Panc1 (cell line): ENCODE measurements around the gene CILP2.

Experiments
- POLR2AphosphoS5 ChIP-seq: IDR thresholded peaks from 2 replicates; pipeline ENCODE4 v1.6.1; 2012; ENCODE audit warnings: mild to moderate bottlenecking, low read depth, low read length, moderate library complexity
- SIN3A ChIP-seq: IDR thresholded peaks from 2 replicates; pipeline ENCODE4 v1.6.1; 2012; ENCODE audit warnings: low read depth, mild to moderate bottlenecking, low read length, moderate library complexity, borderline replicate concordance; ENCODE audit not compliant: insufficient read depth
- TF ChIP-seq, protein P1 (sequence below): fragments of 450-650 bp; IDR thresholded peaks from 2 replicates; pipeline ENCODE4 v1.5.1; 2017; ENCODE audit warnings: mild to moderate bottlenecking
- TF ChIP-seq, protein P2 (sequence below), 2 experiments: IDR thresholded peaks; 2 replicates each; pipeline ENCODE4 v1.6.1; 2011 to 2012; ENCODE audit warnings: low read depth in 2 of 2, control low read depth in 1 of 2, low read length in 1 of 2, mild to moderate bottlenecking in 1 of 2, moderate library complexity in 1 of 2; ENCODE audit not compliant: insufficient read depth in 1 of 2

DNA sequence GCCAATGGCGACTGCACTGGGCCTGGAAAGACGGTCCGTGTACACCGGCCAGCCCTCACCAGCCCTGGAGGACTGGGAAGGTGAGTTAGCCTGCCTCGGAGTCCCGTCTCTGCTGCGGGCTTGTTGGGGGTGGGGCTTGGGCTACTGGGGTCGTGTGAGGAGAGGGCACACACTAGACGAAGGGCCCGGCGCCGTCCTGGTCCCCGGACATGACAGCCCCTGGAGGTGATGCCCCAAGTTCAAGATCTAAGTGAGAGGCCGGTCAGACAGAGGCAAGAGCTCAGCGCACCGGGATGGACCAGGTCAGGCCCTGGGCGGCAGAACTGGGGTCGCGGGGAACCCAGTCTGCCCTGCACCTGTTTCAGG lies 1.6 kb downstream of the CILP2 start:
- TF ChIP-seq, protein P1, sequence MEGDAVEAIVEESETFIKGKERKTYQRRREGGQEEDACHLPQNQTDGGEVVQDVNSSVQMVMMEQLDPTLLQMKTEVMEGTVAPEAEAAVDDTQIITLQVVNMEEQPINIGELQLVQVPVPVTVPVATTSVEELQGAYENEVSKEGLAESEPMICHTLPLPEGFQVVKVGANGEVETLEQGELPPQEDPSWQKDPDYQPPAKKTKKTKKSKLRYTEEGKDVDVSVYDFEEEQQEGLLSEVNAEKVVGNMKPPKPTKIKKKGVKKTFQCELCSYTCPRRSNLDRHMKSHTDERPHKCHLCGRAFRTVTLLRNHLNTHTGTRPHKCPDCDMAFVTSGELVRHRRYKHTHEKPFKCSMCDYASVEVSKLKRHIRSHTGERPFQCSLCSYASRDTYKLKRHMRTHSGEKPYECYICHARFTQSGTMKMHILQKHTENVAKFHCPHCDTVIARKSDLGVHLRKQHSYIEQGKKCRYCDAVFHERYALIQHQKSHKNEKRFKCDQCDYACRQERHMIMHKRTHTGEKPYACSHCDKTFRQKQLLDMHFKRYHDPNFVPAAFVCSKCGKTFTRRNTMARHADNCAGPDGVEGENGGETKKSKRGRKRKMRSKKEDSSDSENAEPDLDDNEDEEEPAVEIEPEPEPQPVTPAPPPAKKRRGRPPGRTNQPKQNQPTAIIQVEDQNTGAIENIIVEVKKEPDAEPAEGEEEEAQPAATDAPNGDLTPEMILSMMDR: no peak
- TF ChIP-seq POLR2AphosphoS5 (no peak), SIN3A (no peak)
- TF ChIP-seq, protein P2, sequence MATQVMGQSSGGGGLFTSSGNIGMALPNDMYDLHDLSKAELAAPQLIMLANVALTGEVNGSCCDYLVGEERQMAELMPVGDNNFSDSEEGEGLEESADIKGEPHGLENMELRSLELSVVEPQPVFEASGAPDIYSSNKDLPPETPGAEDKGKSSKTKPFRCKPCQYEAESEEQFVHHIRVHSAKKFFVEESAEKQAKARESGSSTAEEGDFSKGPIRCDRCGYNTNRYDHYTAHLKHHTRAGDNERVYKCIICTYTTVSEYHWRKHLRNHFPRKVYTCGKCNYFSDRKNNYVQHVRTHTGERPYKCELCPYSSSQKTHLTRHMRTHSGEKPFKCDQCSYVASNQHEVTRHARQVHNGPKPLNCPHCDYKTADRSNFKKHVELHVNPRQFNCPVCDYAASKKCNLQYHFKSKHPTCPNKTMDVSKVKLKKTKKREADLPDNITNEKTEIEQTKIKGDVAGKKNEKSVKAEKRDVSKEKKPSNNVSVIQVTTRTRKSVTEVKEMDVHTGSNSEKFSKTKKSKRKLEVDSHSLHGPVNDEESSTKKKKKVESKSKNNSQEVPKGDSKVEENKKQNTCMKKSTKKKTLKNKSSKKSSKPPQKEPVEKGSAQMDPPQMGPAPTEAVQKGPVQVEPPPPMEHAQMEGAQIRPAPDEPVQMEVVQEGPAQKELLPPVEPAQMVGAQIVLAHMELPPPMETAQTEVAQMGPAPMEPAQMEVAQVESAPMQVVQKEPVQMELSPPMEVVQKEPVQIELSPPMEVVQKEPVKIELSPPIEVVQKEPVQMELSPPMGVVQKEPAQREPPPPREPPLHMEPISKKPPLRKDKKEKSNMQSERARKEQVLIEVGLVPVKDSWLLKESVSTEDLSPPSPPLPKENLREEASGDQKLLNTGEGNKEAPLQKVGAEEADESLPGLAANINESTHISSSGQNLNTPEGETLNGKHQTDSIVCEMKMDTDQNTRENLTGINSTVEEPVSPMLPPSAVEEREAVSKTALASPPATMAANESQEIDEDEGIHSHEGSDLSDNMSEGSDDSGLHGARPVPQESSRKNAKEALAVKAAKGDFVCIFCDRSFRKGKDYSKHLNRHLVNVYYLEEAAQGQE (IDR thresholded peaks at IDR 0.05; ENCODE audit: insufficient read depth in 1 of 2, low read depth in 2 of 2, low read length in 1 of 2): no peak
